HUDEP-2 (cell line): ENCODE results near the gene PLPP2.
"Not testable (repeated sequence)": the region's sequence is repeated elsewhere in the genome, so short reads cannot be mapped to it uniquely, and the experiment has no call there.

ENCODE experiments used
- DNase-seq, 76 experiments: peaks; one replicate each; lab custom pipeline; 2025; ENCODE audit not compliant: unreplicated experiment in 76 of 76; lab: John Stamatoyannopoulos, UW

The PLPP2 gene

GRCh38 chr19:275958-276646, 15.1 kb downstream of the PLPP2 start:
- no peak for DNase-seq

- no peak for DNase-seq
Measured at GRCh38 chr19:275000-275399, 16.2 kb downstream of the PLPP2 start.

GRCh38 chr19:273393-273792, 17.8 kb downstream of the PLPP2 start:
- no peak for DNase-seq

- DNase-seq: no peak
Measured at GRCh38 chr19:271856-272255, 19.3 kb downstream of the PLPP2 start.

- DNase-seq: not testable (repeated sequence)
Measured at GRCh38 chr19:270766-271318, 20.4 kb downstream of the PLPP2 start.

GRCh38 chr19:269241-269640, 22.0 kb downstream of the PLPP2 start:
- DNase-seq: no peak

GRCh38 chr19:262125-262524, 29.1 kb downstream of the PLPP2 start:
- DNase-seq: no peak

- not testable (repeated sequence) for DNase-seq
Measured at GRCh38 chr19:256804-257203, 34.4 kb downstream of the PLPP2 start.

- not testable (repeated sequence) for DNase-seq
Measured at GRCh38 chr19:252421-253186, 38.6 kb downstream of the PLPP2 start.

GRCh38 chr19:246551-246950, 44.7 kb downstream of the PLPP2 start:
- DNase-seq: no peak

- not testable (repeated sequence) for DNase-seq
Measured at GRCh38 chr19:245900-246299, 45.3 kb downstream of the PLPP2 start.

- DNase-seq: no peak
Measured at GRCh38 chr19:245457-245856, 45.7 kb downstream of the PLPP2 start.
